22Rv1 (cell line): Measurements from ENCODE around the gene ITM2C.

Experiments used
- H3K27ac ChIP-seq: fragments of 450-650 bp; 2 replicates; pipeline ENCODE4 v1.5.1; 2017
- CTCF ChIP-seq: fragments of 450-650 bp; IDR thresholded peaks from 2 replicates; pipeline ENCODE4 v1.5.1; 2017; ENCODE audit warnings: mild to moderate bottlenecking
- ZFX ChIP-seq: fragments of 450-650 bp; IDR thresholded peaks from 2 replicates; pipeline ENCODE4 v1.6.1; 2017; ENCODE audit warnings: antibody characterized with exemption, borderline replicate concordance

ITM2C gene

DNA sequence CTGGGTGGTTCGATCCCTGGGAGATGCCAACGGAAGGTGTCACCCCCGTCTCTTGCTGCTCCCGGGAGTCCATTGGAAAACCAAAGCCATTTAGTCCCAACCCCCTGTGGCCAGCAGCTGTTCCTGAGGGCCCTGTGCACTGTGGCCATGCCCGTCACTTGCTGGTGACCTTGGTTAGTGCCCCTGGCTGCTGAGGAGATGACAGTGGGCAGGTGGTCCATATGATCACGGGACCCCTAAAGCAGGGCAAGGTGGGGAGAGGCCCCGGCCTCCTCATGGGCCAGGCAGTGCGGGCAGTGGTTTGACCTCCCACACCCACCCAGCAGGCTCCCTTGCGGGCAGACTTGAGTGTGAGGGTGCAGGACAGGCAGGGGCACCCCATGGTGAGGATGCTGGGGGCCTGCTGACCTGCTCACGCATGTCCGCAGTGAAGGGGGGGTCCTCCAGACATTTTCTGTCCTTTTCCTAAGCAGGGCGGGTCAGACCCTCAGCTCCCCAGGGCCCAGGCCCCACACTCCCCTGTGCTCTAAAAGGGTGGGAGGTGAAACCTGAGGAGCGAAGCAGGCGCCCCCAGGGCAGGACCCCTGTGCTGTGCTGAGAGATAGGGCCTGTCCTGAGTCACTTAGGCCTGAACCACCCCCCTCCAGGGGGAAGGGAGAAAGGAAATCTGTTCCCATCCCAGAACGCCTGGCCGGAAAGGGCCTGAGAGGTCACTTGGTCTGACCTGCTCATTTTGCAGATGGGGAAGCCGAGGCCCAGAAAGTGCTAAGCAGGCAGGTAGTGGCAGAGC lies 6.8 kb downstream of the ITM2C start:
- H3K27ac ChIP-seq: no peak overlapping the region
- TF ChIP-seq CTCF: no peak

- no peak for TF ChIP-seq ZFX
- TF ChIP-seq CTCF: no peak
- H3K27ac ChIP-seq: no peak overlapping the region
Observed at GRCh38 chr2:230872151-230872967, 7.6 kb downstream of the ITM2C start.

DNA sequence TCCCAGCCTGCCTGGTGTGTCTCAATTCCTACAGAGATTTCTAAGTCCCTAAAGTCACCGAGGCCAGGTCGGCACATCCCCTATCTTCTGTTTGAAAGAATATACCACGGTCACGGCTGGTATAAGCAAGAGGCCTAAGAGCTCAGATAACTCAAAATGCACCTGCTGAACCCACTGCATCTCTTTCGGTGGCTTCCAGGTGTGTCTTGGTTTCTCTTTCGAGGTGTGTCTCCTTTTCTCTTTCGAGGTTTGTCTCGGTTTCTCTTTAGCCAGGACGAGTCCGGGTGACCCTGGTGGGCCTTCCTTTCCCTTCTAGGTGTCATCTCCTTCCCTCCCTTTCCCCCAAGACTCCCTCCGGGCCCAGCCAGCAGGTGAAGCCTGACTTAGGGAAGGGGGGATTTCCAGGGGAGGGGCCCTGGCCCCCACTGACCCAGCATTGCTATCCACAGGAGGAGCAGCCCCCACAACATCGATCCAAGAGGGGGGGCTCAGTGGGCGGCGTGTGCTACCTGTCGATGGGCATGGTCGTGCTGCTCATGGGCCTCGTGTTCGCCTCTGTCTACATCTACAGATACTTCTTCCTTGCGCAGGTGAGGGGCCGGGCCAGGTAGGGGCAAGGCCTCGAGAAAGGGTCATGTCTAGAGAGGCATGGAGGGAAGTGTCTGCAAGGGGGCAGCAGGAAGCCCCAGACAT lies 8.4 kb downstream of the ITM2C start:
- TF ChIP-seq ZFX (no peak), CTCF (no peak)
- no peak overlapping the region for H3K27ac ChIP-seq

DNA sequence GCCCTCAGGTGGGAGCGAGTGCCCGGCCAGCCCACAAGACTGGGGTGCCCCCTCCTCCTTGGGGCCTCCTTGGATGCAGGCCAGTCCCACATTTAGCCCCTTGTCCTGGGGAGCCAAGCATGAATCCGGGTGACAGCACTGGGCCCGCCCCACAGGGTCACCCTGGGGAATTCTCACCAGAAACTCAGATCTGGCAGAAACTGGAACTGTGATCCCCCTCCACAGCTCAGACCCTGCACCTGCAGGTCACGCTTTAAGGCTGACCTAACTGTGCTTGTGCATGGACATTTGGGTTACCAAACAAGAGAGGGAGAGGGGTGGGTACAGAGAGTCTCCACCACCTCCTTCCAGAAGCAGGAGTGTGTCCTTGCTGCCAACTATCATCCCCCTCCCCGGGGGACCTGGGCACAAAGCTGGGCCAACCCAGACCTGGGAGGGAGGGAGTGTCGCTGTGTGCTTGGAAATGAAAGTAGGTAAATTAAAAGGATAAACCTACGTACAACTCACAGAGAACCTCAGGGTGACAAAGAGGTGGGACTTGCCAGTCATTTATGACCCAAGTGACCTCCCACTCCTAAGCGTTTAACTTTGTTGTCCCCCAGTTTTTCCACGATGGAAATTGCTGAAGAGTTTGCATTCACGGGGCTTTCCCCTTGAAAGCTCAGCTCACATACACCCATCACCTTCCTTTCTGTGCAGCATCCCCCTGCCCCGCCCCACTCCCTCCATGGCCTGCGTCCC lies 9.1 kb downstream of the ITM2C start:
- H3K27ac ChIP-seq: no peak overlapping the region
- TF ChIP-seq ZFX: no peak
- no peak for TF ChIP-seq CTCF

- no peak overlapping the region for H3K27ac ChIP-seq
- TF ChIP-seq CTCF (no peak), ZFX (no peak)
Observed at GRCh38 chr2:230874456-230874855, 9.7 kb downstream of the ITM2C start.

DNA sequence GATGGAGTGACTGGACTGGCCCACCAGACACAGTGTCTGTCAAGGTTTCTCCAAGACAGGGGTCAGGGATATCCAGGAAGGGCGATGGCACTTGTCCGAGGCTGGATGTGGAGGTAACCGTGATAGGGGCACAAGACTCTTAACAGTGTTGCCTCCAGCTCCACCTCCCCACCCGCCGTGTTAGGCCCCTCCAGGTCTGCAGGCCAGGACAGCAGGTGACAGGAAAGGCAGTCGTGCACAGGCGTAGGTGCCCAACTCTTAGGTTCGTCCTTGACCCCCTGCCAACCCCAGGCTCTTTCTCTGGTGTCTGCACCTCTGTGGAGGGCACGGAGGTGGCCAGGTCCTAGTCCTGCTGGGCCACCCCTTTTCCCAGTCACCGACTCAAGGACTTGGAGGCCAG lies 10.1 kb downstream of the ITM2C start:
- TF ChIP-seq CTCF (no peak), ZFX (no peak)
- H3K27ac ChIP-seq: no peak overlapping the region
